ENCODE results near the gene PPDPF. TPM values are rescaled to one million over a fixed set of nuclear protein-coding genes. Genes with fewer than 3 reads are reported as not detected.

Gene PPDPF
- total and polyA plus RNA-seq, 2 donors (not counting 1 experiment from before 2014, with no cell fraction given), result 93.5 to 162 TPM

DNA sequence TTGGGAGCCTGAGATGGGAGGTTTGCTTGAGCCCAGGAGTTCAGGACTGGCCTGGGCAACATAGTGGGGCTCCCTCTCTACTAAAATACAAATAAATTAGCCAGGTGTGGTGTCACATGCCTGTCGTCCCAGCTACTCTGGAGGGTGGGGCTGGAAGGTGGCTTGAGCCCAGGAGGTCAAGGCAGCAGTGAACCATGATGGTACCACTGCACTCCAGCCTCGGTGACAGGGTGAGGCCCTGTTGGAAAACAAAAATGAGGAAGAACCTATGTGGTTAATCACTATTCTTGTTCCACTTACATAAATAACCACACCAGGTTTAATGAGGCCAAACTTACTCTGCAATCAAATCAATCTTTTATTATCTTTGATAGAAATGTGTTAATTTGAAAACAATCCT, 5.4 kb downstream of the PPDPF start:
- WGBS (ENCODE audit: insufficient coverage), result no CpG with 5 or more reads among the region's 2 CpGs
- Histone ChIP-seq H3K4me3 (ENCODE audit: control extremely low read depth in 1 of 5, extremely low read depth in 1 of 5, insufficient read depth in 1 of 5, low read depth in 2 of 5, low read length in 4 of 5) (no peak overlapping the region), H3K9me3 (ENCODE audit: control extremely low read depth in 1 of 3, control insufficient read depth in 2 of 3, insufficient read depth in 1 of 3, low read length in 2 of 3) (peaks cover 0 to 14% (median 4%) of the 10 kb centered on the region in 3 donors), H3K4me2 (replicated peaks; ENCODE audit: low read depth, low read length, poor library complexity, severe bottlenecking) (no peak overlapping the region), H4K20me1 (ENCODE audit: control insufficient read depth, insufficient read depth, low read length, poor library complexity, severe bottlenecking) (peaks cover 28% of the 10 kb centered on the region), H3K27ac (ENCODE audit: low read length in 2 of 2) (no peak overlapping the region), H2AFZ (ENCODE audit: insufficient read depth, low read depth, low read length, poor library complexity, severe bottlenecking) (no peak overlapping the region), H3K36me3 (replicated peaks in 1 of 2; ENCODE audit: control extremely low read depth in 1 of 2, control insufficient read depth in 1 of 2, extremely low read depth in 1 of 2, insufficient read depth in 2 of 2, low read length in 1 of 2) (peaks cover 0 to 7% of the 10 kb centered on the region in 2 experiments), H3K79me2 (ENCODE audit: control insufficient read depth, insufficient read depth, low read length) (peaks cover 14% of the 10 kb centered on the region), H3K27me3 (replicated peaks in 1 of 4; ENCODE audit: control extremely low read depth in 1 of 4, control insufficient read depth in 3 of 4, insufficient read depth in 4 of 4, low read length in 3 of 4) (peaks cover 0 to 6% (median 0%) of the 10 kb centered on the region in 4 experiments), H3K4me1 (ENCODE audit: control insufficient read depth in 2 of 2, insufficient read depth in 2 of 2, low read length in 2 of 2) (peaks cover 17 to 23% of the 10 kb centered on the region in 2 donors), H3K9ac (ENCODE audit: low read length) (no peak overlapping the region)
- intact Hi-C loops (cut with micrococcal nuclease), result no loop called here
- H3K9me3 Mint-ChIP-seq (ENCODE audit: insufficient read depth), result no peaks in the 10 kb centered on the region
- ChIA-PET CTCF (interaction anchor here (0.6 kb wide), 1 partner anchor 268 kb away, joined by 5 read pairs; no protein-coding TSS in a partner anchor), POLR2A (interaction anchor here (0.7 to 1.7 kb wide), 3 partner anchors 11 to 522 kb away, joined by 3 to 5 read pairs (median 3); partner anchors contain the start of gene PTK6)
- H3K27me3 Mint-ChIP-seq, result no peaks in the 10 kb centered on the region
- ATAC-seq (ENCODE audit: low read depth) (no peak), DNase-seq (peak; percentile 15)
- H3K27ac Mint-ChIP-seq, result no peak overlapping the region
- TF ChIP-seq EZH2 (IDR thresholded peaks at IDR 0.05; ENCODE audit: borderline replicate concordance, insufficient read depth, low read depth, low read length, poor library complexity, severe bottlenecking), result no peak
- TF ChIP-seq, protein P1, sequence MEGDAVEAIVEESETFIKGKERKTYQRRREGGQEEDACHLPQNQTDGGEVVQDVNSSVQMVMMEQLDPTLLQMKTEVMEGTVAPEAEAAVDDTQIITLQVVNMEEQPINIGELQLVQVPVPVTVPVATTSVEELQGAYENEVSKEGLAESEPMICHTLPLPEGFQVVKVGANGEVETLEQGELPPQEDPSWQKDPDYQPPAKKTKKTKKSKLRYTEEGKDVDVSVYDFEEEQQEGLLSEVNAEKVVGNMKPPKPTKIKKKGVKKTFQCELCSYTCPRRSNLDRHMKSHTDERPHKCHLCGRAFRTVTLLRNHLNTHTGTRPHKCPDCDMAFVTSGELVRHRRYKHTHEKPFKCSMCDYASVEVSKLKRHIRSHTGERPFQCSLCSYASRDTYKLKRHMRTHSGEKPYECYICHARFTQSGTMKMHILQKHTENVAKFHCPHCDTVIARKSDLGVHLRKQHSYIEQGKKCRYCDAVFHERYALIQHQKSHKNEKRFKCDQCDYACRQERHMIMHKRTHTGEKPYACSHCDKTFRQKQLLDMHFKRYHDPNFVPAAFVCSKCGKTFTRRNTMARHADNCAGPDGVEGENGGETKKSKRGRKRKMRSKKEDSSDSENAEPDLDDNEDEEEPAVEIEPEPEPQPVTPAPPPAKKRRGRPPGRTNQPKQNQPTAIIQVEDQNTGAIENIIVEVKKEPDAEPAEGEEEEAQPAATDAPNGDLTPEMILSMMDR (IDR thresholded peaks at IDR 0.05), result no peak
- peaks cover 38% of the 10 kb centered on the region for H3K4me1 Mint-ChIP-seq
- no peak overlapping the region for H3K4me3 Mint-ChIP-seq

DNA sequence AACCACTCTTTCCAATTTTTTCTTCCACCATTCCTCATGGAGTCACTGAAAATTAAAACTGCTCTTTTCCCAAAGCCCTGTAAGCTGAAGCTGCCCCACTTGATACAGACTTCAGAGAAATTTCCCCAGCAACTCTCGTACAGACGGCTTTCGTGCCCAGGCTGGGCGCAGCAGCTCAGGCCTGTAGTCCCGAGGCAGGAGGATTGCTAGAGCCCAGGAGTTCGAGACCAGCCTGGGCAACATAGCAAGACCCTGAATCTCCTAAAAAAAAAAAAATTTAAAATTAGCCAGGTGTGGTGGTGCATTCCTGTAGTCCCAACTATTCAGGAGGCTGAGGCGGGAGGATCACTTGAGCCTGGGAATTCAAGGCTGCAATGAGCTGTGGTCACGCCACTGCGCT, 6.6 kb downstream of the PPDPF start:
- no peak for DNase-seq
- Histone ChIP-seq H3K27me3 (replicated peaks in 1 of 4; ENCODE audit: control extremely low read depth in 1 of 4, control insufficient read depth in 3 of 4, insufficient read depth in 4 of 4, low read length in 3 of 4) (peaks cover 0 to 6% (median 0%) of the 10 kb centered on the region in 4 experiments), H3K4me2 (replicated peaks; ENCODE audit: low read depth, low read length, poor library complexity, severe bottlenecking) (no peak overlapping the region), H3K9me3 (ENCODE audit: control extremely low read depth in 1 of 3, control insufficient read depth in 2 of 3, insufficient read depth in 1 of 3, low read length in 2 of 3) (peaks cover 0 to 14% (median 4%) of the 10 kb centered on the region in 3 donors), H3K9ac (ENCODE audit: low read length) (no peak overlapping the region), H3K4me3 (ENCODE audit: control extremely low read depth in 1 of 5, extremely low read depth in 1 of 5, insufficient read depth in 1 of 5, low read depth in 2 of 5, low read length in 4 of 5) (no peak overlapping the region), H3K27ac (ENCODE audit: low read length in 2 of 2) (no peak overlapping the region), H4K20me1 (ENCODE audit: control insufficient read depth, insufficient read depth, low read length, poor library complexity, severe bottlenecking) (peaks cover 16% of the 10 kb centered on the region), H3K4me1 (ENCODE audit: control insufficient read depth in 2 of 2, insufficient read depth in 2 of 2, low read length in 2 of 2) (peaks cover 9 to 12% of the 10 kb centered on the region in 2 donors), H2AFZ (ENCODE audit: insufficient read depth, low read depth, low read length, poor library complexity, severe bottlenecking) (no peak overlapping the region), H3K79me2 (ENCODE audit: control insufficient read depth, insufficient read depth, low read length) (peaks cover 5% of the 10 kb centered on the region), H3K36me3 (replicated peaks in 1 of 2; ENCODE audit: control extremely low read depth in 1 of 2, control insufficient read depth in 1 of 2, extremely low read depth in 1 of 2, insufficient read depth in 2 of 2, low read length in 1 of 2) (peaks cover 0 to 5% of the 10 kb centered on the region in 2 experiments)
- ATAC-seq (ENCODE audit: low read depth), result no peak
- no peak for TF ChIP-seq EZH2 (IDR thresholded peaks at IDR 0.05; ENCODE audit: borderline replicate concordance, insufficient read depth, low read depth, low read length, poor library complexity, severe bottlenecking)
- TF ChIP-seq, protein P1 (IDR thresholded peaks at IDR 0.05), result no peak
- Mint-ChIP-seq H3K27ac (no peak overlapping the region), H3K4me3 (no peak overlapping the region), H3K9me3 (ENCODE audit: insufficient read depth) (no peaks in the 10 kb centered on the region), H3K4me1 (peaks cover 32% of the 10 kb centered on the region), H3K27me3 (no peaks in the 10 kb centered on the region)
- CTCF ChIA-PET, result no interaction called here
- 85% methylated on average over 5 of the region's 9 CpGs for WGBS (ENCODE audit: insufficient coverage)
- POLR2A ChIA-PET, result no interaction called here
- intact Hi-C loops (cut with micrococcal nuclease), result no loop called here

All from B cell (primary cell).